ENCODE measurements around the gene DNAH5.

Gene DNAH5

GRCh38 chr5:13957032-13957645, 12.7 kb upstream of the DNAH5 start:
- Mint-ChIP-seq H3K36me3 (ENCODE audit: low read depth) (no peaks in the 10 kb centered on the region), H3K27me3 (peaks cover 2% of the 10 kb centered on the region), H3K4me3 (no peak overlapping the region), H3K27ac (no peak overlapping the region), H3K9me3 (no peaks in the 10 kb centered on the region), H3K4me1 (ENCODE audit: low read depth) (no peaks in the 10 kb centered on the region)
- DNase-seq: no peak

- Mint-ChIP-seq H3K27me3 (peaks cover 2% of the 10 kb centered on the region), H3K27ac (no peak overlapping the region), H3K36me3 (ENCODE audit: low read depth) (no peaks in the 10 kb centered on the region), H3K4me1 (ENCODE audit: low read depth) (no peaks in the 10 kb centered on the region), H3K9me3 (no peaks in the 10 kb centered on the region), H3K4me3 (no peak overlapping the region)
- DNase-seq: no peak
Measured at GRCh38 chr5:13956471-13956870, 12.0 kb upstream of the DNAH5 start.

- no peak for DNase-seq
- Mint-ChIP-seq H3K27ac (no peak overlapping the region), H3K36me3 (ENCODE audit: low read depth) (no peaks in the 10 kb centered on the region), H3K4me3 (no peak overlapping the region), H3K9me3 (no peaks in the 10 kb centered on the region), H3K27me3 (peaks cover 2% of the 10 kb centered on the region), H3K4me1 (ENCODE audit: low read depth) (no peaks in the 10 kb centered on the region)
Measured at GRCh38 chr5:13955896-13956295, 11.4 kb upstream of the DNAH5 start.

- H3K4me3 Mint-ChIP-seq: no peak overlapping the region
- H3K36me3 Mint-ChIP-seq (ENCODE audit: low read depth): no peaks in the 10 kb centered on the region
- no peak overlapping the region for H3K27ac Mint-ChIP-seq
- no peak for DNase-seq
- H3K4me1 Mint-ChIP-seq (ENCODE audit: low read depth): no peaks in the 10 kb centered on the region
- peaks cover 2% of the 10 kb centered on the region for H3K27me3 Mint-ChIP-seq
- H3K9me3 Mint-ChIP-seq: no peaks in the 10 kb centered on the region
Measured at GRCh38 chr5:13946111-13946510, 1.6 kb upstream of the DNAH5 start.

GRCh38 chr5:13945271-13945670, 783 bp upstream of the DNAH5 start:
- H3K4me3 Mint-ChIP-seq: no peak overlapping the region
- no peaks in the 10 kb centered on the region for H3K4me1 Mint-ChIP-seq (ENCODE audit: low read depth)
- H3K27me3 Mint-ChIP-seq: no peaks in the 10 kb centered on the region
- H3K27ac Mint-ChIP-seq: no peak overlapping the region
- H3K9me3 Mint-ChIP-seq: no peaks in the 10 kb centered on the region
- no peaks in the 10 kb centered on the region for H3K36me3 Mint-ChIP-seq (ENCODE audit: low read depth)
- no peak for DNase-seq

- Mint-ChIP-seq H3K4me1 (ENCODE audit: low read depth) (no peaks in the 10 kb centered on the region), H3K27ac (no peak overlapping the region), H3K9me3 (no peaks in the 10 kb centered on the region), H3K36me3 (ENCODE audit: low read depth) (no peaks in the 10 kb centered on the region), H3K4me3 (no peak overlapping the region), H3K27me3 (no peaks in the 10 kb centered on the region)
- no peak for DNase-seq
Measured at GRCh38 chr5:13943676-13944075, 812 bp downstream of the DNAH5 start.

- Mint-ChIP-seq H3K27ac (no peak overlapping the region), H3K27me3 (no peaks in the 10 kb centered on the region), H3K4me1 (ENCODE audit: low read depth) (no peaks in the 10 kb centered on the region), H3K4me3 (no peak overlapping the region), H3K36me3 (ENCODE audit: low read depth) (no peaks in the 10 kb centered on the region), H3K9me3 (peaks cover 3% of the 10 kb centered on the region)
- no peak for DNase-seq
Measured at GRCh38 chr5:13941468-13941867, 3.0 kb downstream of the DNAH5 start.

GRCh38 chr5:13939638-13940037, 4.8 kb downstream of the DNAH5 start:
- Mint-ChIP-seq H3K4me3 (no peak overlapping the region), H3K4me1 (ENCODE audit: low read depth) (no peaks in the 10 kb centered on the region), H3K27me3 (no peaks in the 10 kb centered on the region), H3K36me3 (ENCODE audit: low read depth) (no peaks in the 10 kb centered on the region), H3K9me3 (peaks cover 5% of the 10 kb centered on the region), H3K27ac (no peak overlapping the region)
- no peak for DNase-seq

- Mint-ChIP-seq H3K9me3 (peaks cover 14% of the 10 kb centered on the region), H3K4me1 (ENCODE audit: low read depth) (no peaks in the 10 kb centered on the region), H3K27ac (no peak overlapping the region), H3K4me3 (no peak overlapping the region), H3K36me3 (ENCODE audit: low read depth) (no peaks in the 10 kb centered on the region), H3K27me3 (no peaks in the 10 kb centered on the region)
- no peak for DNase-seq
Measured at GRCh38 chr5:13934921-13935320, 9.6 kb downstream of the DNAH5 start.

GRCh38 chr5:13934125-13934524, 10.4 kb downstream of the DNAH5 start:
- Mint-ChIP-seq H3K4me1 (ENCODE audit: low read depth) (no peaks in the 10 kb centered on the region), H3K9me3 (peaks cover 14% of the 10 kb centered on the region), H3K36me3 (ENCODE audit: low read depth) (no peaks in the 10 kb centered on the region), H3K27me3 (no peaks in the 10 kb centered on the region), H3K4me3 (no peak overlapping the region), H3K27ac (no peak overlapping the region)
- DNase-seq: no peak

GRCh38 chr5:13932561-13932960, 11.9 kb downstream of the DNAH5 start:
- Mint-ChIP-seq H3K27me3 (no peaks in the 10 kb centered on the region), H3K4me3 (no peak overlapping the region), H3K9me3 (peaks cover 11% of the 10 kb centered on the region), H3K4me1 (ENCODE audit: low read depth) (no peaks in the 10 kb centered on the region), H3K36me3 (ENCODE audit: low read depth) (no peaks in the 10 kb centered on the region), H3K27ac (no peak overlapping the region)
- DNase-seq: no peak

GRCh38 chr5:13932011-13932410, 12.5 kb downstream of the DNAH5 start:
- no peaks in the 10 kb centered on the region for H3K36me3 Mint-ChIP-seq (ENCODE audit: low read depth)
- no peaks in the 10 kb centered on the region for H3K27me3 Mint-ChIP-seq
- no peak overlapping the region for H3K4me3 Mint-ChIP-seq
- peaks cover 11% of the 10 kb centered on the region for H3K9me3 Mint-ChIP-seq
- H3K4me1 Mint-ChIP-seq (ENCODE audit: low read depth): no peaks in the 10 kb centered on the region
- no peak for DNase-seq
- H3K27ac Mint-ChIP-seq: no peak overlapping the region

GRCh38 chr5:13930541-13931171, 13.8 kb downstream of the DNAH5 start:
- no peak for DNase-seq
- no peak overlapping the region for H3K27ac Mint-ChIP-seq

GRCh38 chr5:13926731-13927130, 17.8 kb downstream of the DNAH5 start:
- H3K27me3 Mint-ChIP-seq: no peaks in the 10 kb centered on the region
- H3K27ac Mint-ChIP-seq: no peak overlapping the region
- no peaks in the 10 kb centered on the region for H3K36me3 Mint-ChIP-seq (ENCODE audit: low read depth)
- no peak overlapping the region for H3K4me3 Mint-ChIP-seq
- no peaks in the 10 kb centered on the region for H3K9me3 Mint-ChIP-seq
- no peaks in the 10 kb centered on the region for H3K4me1 Mint-ChIP-seq (ENCODE audit: low read depth)
- no peak for DNase-seq

More at GRCh38 chr5:13930541-13931171, 13.8 kb downstream of the DNAH5 start:
- Mint-ChIP-seq H3K27me3 (no peaks in the 10 kb centered on the region), H3K4me3 (no peak overlapping the region), H3K9me3 (peaks cover 11% of the 10 kb centered on the region), H3K4me1 (ENCODE audit: low read depth) (no peaks in the 10 kb centered on the region), H3K36me3 (ENCODE audit: low read depth) (no peaks in the 10 kb centered on the region)

- Mint-ChIP-seq H3K4me1 (ENCODE audit: low read depth) (no peaks in the 10 kb centered on the region), H3K27ac (no peak overlapping the region), H3K36me3 (ENCODE audit: low read depth) (no peaks in the 10 kb centered on the region), H3K9me3 (no peaks in the 10 kb centered on the region), H3K4me3 (no peak overlapping the region), H3K27me3 (no peaks in the 10 kb centered on the region)
- no peak for DNase-seq
Measured at GRCh38 chr5:13921578-13921977, 22.9 kb downstream of the DNAH5 start.

- H3K4me1 Mint-ChIP-seq (ENCODE audit: low read depth): no peaks in the 10 kb centered on the region
- no peak for DNase-seq
- H3K9me3 Mint-ChIP-seq: no peaks in the 10 kb centered on the region
- H3K36me3 Mint-ChIP-seq (ENCODE audit: low read depth): no peaks in the 10 kb centered on the region
- no peak overlapping the region for H3K4me3 Mint-ChIP-seq
- H3K27me3 Mint-ChIP-seq: no peaks in the 10 kb centered on the region
- H3K27ac Mint-ChIP-seq: no peak overlapping the region
Measured at GRCh38 chr5:13919786-13920185, 24.7 kb downstream of the DNAH5 start.

All from activated T-cell treated with anti-CD3 and anti-CD28 coated beads, Interleukin-2, amount 50 U/mL, for 24 hours (primary cell).